Liver (tissue), 3 donors: ENCODE results near the gene NXT1.

Source experiments
- ATF3 ChIP-seq: IDR thresholded peaks from 2 replicates; pipeline ENCODE4 v1.6.1; 2016; ENCODE audit warnings: antibody characterized with exemption
- CTCF ChIP-seq: fragments of 150-350 bp; IDR thresholded peaks from 2 replicates; pipeline ENCODE4 v1.5.1; 2017; ENCODE audit warnings: improper control_type of control experiment, low read depth, low read length; ENCODE audit not compliant: missing input control
- EGR1 ChIP-seq, 2 donors: IDR thresholded peaks; 2 replicates each; pipeline ENCODE4 v1.6.1; 2016 to 2018; ENCODE audit warnings: antibody characterized with exemption in 2 of 2, low read depth in 2 of 2
- HNF4A ChIP-seq, 2 donors: conservative IDR thresholded peaks; 2 replicates each; pipeline ENCODE4 v1.6.1; 2016; ENCODE audit warnings: antibody characterized with exemption in 2 of 2, mild to moderate bottlenecking in 2 of 2
- JUND ChIP-seq, 2 donors: IDR thresholded peaks; 2 replicates each; pipeline ENCODE4 v1.6.1; 2016; ENCODE audit warnings: antibody characterized with exemption in 2 of 2
- REST ChIP-seq: IDR thresholded peaks from 2 replicates; pipeline ENCODE4 v1.6.1; 2016; ENCODE audit warnings: antibody characterized with exemption, mild to moderate bottlenecking
- SP1 ChIP-seq: IDR thresholded peaks from 2 replicates; pipeline ENCODE4 v1.6.1; 2018; ENCODE audit warnings: antibody characterized with exemption, mild to moderate bottlenecking
- TAF1 ChIP-seq: conservative IDR thresholded peaks from 2 replicates; pipeline ENCODE4 v1.6.1; 2016; ENCODE audit warnings: antibody characterized with exemption, mild to moderate bottlenecking
- YY1 ChIP-seq: IDR thresholded peaks from 2 replicates; pipeline ENCODE4 v1.6.1; 2016; ENCODE audit warnings: antibody characterized with exemption, mild to moderate bottlenecking
- ZBTB33 ChIP-seq: IDR thresholded peaks from 2 replicates; pipeline ENCODE4 v1.6.1; 2016; ENCODE audit warnings: antibody characterized with exemption
- TF ChIP-seq, protein P1 (sequence below): IDR thresholded peaks from 2 replicates; pipeline ENCODE4 v1.6.1; 2016; ENCODE audit warnings: antibody characterized with exemption
- donor health status: healthy.
- donor health status: healthy.

DNA sequence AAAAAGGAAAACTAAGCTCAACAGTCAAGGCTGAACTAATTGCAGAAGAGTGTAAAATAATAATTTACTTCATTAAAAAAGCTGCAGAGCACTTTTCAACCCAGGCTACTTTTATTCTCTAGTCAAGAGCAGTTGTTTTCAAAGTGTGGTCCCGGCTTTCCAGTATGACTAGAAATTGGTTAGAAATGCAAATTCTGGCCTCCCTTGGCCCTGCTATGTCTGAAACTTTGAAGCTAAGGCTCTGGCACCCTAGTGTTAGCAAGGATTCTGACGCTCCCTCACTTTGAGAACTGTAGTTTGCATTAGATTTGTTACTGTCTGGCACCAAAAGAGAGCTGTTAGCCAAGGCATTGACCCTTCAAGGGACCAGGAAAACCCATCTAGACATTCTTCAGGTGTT is 9.5 kb upstream of the NXT1 start:
- no peak for TF ChIP-seq CTCF
- TF ChIP-seq YY1: no peak
- TF ChIP-seq REST: no peak
- no peak for TF ChIP-seq EGR1 (IDR thresholded peaks at IDR 0.05; ENCODE audit: low read depth in 2 of 2)
- TF ChIP-seq, protein P1, sequence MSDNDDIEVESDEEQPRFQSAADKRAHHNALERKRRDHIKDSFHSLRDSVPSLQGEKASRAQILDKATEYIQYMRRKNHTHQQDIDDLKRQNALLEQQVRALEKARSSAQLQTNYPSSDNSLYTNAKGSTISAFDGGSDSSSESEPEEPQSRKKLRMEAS: no peak
- no peak for TF ChIP-seq ZBTB33
- TF ChIP-seq TAF1: no peak
- no peak for TF ChIP-seq SP1
- TF ChIP-seq JUND (IDR thresholded peaks at IDR 0.05): no peak
- no peak for TF ChIP-seq ATF3
- TF ChIP-seq HNF4A (conservative IDR thresholded peaks at IDR 0.05): no peak
